ENCODE data around the gene MLN. TPM values are rescaled to one million over a fixed set of nuclear protein-coding genes. Genes with fewer than 3 reads are reported as not detected.

MLN gene
- polyA plus RNA-seq, 1 donor from 2014 or later: not detected

GRCh38 chr6:33851959-33852358 is 48.2 kb upstream of the MLN start:
- no peaks in the 10 kb centered on the region for H3K9me3 ChIP-seq (ENCODE audit: low read length)
- no peak for TF ChIP-seq CTCF (IDR thresholded peaks at IDR 0.05; ENCODE audit: poor library complexity, severe bottlenecking)
- no peak for TF ChIP-seq POLR2AphosphoS5 (IDR thresholded peaks at IDR 0.05)
- no peak for TF ChIP-seq RAD21 (conservative IDR thresholded peaks at IDR 0.05)
- TF ChIP-seq TAF1 (IDR thresholded peaks at IDR 0.05; ENCODE audit: low read depth): no peak
- TF ChIP-seq REST (IDR thresholded peaks at IDR 0.05; ENCODE audit: borderline replicate concordance): no peak
- TF ChIP-seq EP300 (conservative IDR thresholded peaks at IDR 0.05; ENCODE audit: poor library complexity, severe bottlenecking): no peak
- no peak for TF ChIP-seq SMC3 (conservative IDR thresholded peaks at IDR 0.05; ENCODE audit: poor library complexity)
- no peaks in the 10 kb centered on the region for H3K79me2 ChIP-seq (replicated peaks; ENCODE audit: insufficient read depth, low read length)
- H3F3A ChIP-seq (ENCODE audit: insufficient read depth, low read length, poor library complexity, severe bottlenecking): no peaks in the 10 kb centered on the region
- H2AFZ ChIP-seq (ENCODE audit: low read depth, low read length): no peak overlapping the region
- no peaks in the 10 kb centered on the region for H4K20me1 ChIP-seq (ENCODE audit: insufficient read depth)
- H3K36me3 ChIP-seq (ENCODE audit: insufficient read depth, low read length): no peaks in the 10 kb centered on the region
- no peak overlapping the region for H3K4me3 ChIP-seq (ENCODE audit: low read length)
- H3K4me2 ChIP-seq (ENCODE audit: low read length): no peak overlapping the region
- H3K27me3 ChIP-seq (ENCODE audit: insufficient read depth, low read depth, low read length): no peaks in the 10 kb centered on the region
- no peaks in the 10 kb centered on the region for H3K9me2 ChIP-seq (ENCODE audit: insufficient read depth, low read length)
- H3K27ac ChIP-seq (ENCODE audit: low read length): no peak overlapping the region
- H3K9ac ChIP-seq (ENCODE audit: low read length): no peak overlapping the region

- no peaks in the 10 kb centered on the region for H3K27me3 ChIP-seq (ENCODE audit: insufficient read depth, low read depth, low read length)
- H2AFZ ChIP-seq (ENCODE audit: low read depth, low read length): no peak overlapping the region
- no peaks in the 10 kb centered on the region for H3K9me2 ChIP-seq (ENCODE audit: insufficient read depth, low read length)
- no peaks in the 10 kb centered on the region for H3F3A ChIP-seq (ENCODE audit: insufficient read depth, low read length, poor library complexity, severe bottlenecking)
- peak overlapping the region; percentile 12 for H3K9ac ChIP-seq (ENCODE audit: low read length)
- TF ChIP-seq SMC3 (conservative IDR thresholded peaks at IDR 0.05; ENCODE audit: poor library complexity) (no peak), EP300 (conservative IDR thresholded peaks at IDR 0.05; ENCODE audit: poor library complexity, severe bottlenecking) (peak; percentile 72), TAF1 (IDR thresholded peaks at IDR 0.05; ENCODE audit: low read depth) (no peak), MXI1 (conservative IDR thresholded peaks at IDR 0.05; ENCODE audit: poor library complexity, severe bottlenecking) (no peak), REST (IDR thresholded peaks at IDR 0.05; ENCODE audit: borderline replicate concordance) (no peak), POLR2AphosphoS5 (IDR thresholded peaks at IDR 0.05) (peak; percentile 22), RAD21 (conservative IDR thresholded peaks at IDR 0.05) (no peak), CTCF (IDR thresholded peaks at IDR 0.05; ENCODE audit: poor library complexity, severe bottlenecking) (no peak), EZH2 (IDR thresholded peaks at IDR 0.05; ENCODE audit: borderline replicate concordance, insufficient read depth, low read length, poor library complexity, severe bottlenecking) (no peak)
- no peak overlapping the region for H3K4me2 ChIP-seq (ENCODE audit: low read length)
- H3K79me2 ChIP-seq (replicated peaks; ENCODE audit: insufficient read depth, low read length): no peaks in the 10 kb centered on the region
- no peak overlapping the region for H3K4me3 ChIP-seq (ENCODE audit: low read length)
- H3K9me3 ChIP-seq (ENCODE audit: low read length): no peaks in the 10 kb centered on the region
- no peaks in the 10 kb centered on the region for H4K20me1 ChIP-seq (ENCODE audit: insufficient read depth)
- H3K27ac ChIP-seq (ENCODE audit: low read length): no peak overlapping the region
- H3K36me3 ChIP-seq (ENCODE audit: insufficient read depth, low read length): no peaks in the 10 kb centered on the region
These were observed 47.2 kb upstream of the MLN start for GRCh38 chr6:33850869-33851541.

Data from neural cell (in vitro differentiated cells).